Measurements from ENCODE around the gene NPAS4. TPM values are rescaled to one million over a fixed set of nuclear protein-coding genes. Genes with fewer than 3 reads are reported as not detected.

Gene NPAS4
- total and polyA plus RNA-seq, 2 of the 13 experiments (the other 11 are each of a cell fraction or from before 2014, with no cell fraction given), result not detected

- TF ChIP-seq, protein P1, sequence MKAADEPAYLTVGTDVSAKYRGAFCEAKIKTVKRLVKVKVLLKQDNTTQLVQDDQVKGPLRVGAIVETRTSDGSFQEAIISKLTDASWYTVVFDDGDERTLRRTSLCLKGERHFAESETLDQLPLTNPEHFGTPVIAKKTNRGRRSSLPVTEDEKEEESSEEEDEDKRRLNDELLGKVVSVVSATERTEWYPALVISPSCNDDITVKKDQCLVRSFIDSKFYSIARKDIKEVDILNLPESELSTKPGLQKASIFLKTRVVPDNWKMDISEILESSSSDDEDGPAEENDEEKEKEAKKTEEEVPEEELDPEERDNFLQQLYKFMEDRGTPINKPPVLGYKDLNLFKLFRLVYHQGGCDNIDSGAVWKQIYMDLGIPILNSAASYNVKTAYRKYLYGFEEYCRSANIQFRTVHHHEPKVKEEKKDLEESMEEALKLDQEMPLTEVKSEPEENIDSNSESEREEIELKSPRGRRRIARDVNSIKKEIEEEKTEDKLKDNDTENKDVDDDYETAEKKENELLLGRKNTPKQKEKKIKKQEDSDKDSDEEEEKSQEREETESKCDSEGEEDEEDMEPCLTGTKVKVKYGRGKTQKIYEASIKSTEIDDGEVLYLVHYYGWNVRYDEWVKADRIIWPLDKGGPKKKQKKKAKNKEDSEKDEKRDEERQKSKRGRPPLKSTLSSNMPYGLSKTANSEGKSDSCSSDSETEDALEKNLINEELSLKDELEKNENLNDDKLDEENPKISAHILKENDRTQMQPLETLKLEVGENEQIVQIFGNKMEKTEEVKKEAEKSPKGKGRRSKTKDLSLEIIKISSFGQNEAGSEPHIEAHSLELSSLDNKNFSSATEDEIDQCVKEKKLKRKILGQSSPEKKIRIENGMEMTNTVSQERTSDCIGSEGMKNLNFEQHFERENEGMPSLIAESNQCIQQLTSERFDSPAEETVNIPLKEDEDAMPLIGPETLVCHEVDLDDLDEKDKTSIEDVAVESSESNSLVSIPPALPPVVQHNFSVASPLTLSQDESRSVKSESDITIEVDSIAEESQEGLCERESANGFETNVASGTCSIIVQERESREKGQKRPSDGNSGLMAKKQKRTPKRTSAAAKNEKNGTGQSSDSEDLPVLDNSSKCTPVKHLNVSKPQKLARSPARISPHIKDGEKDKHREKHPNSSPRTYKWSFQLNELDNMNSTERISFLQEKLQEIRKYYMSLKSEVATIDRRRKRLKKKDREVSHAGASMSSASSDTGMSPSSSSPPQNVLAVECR (CRISPR knock-in tag; IDR thresholded peaks at IDR 0.05; ENCODE audit: borderline replicate concordance), result 0 out of 2 replicates have a peak, but pooled peaks have one; percentile 45
- TF ChIP-seq, protein P2, sequence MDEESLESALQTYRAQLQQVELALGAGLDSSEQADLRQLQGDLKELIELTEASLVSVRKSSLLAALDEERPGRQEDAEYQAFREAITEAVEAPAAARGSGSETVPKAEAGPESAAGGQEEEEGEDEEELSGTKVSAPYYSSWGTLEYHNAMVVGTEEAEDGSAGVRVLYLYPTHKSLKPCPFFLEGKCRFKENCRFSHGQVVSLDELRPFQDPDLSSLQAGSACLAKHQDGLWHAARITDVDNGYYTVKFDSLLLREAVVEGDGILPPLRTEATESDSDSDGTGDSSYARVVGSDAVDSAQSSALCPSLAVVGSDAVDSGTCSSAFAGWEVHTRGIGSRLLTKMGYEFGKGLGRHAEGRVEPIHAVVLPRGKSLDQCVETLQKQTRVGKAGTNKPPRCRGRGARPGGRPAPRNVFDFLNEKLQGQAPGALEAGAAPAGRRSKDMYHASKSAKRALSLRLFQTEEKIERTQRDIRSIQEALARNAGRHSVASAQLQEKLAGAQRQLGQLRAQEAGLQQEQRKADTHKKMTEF (CRISPR knock-in tag; IDR thresholded peaks at IDR 0.05), result peak; percentile 54; the same call in 1 of the 2 replicates
- peak; percentile 23; the same call in 1 of the 2 replicates for TF ChIP-seq THAP11 (CRISPR knock-in tag; IDR thresholded peaks at IDR 0.05)
- peak; percentile 49 for TF ChIP-seq SRSF1 (optimal IDR thresholded peaks at IDR 0.05; ENCODE audit: low read depth, low read length)
- TF ChIP-seq ZNF331 (CRISPR knock-in tag; IDR thresholded peaks at IDR 0.05), result peak; percentile 11; the same call in 1 of the 2 replicates
- TF ChIP-seq SIX4 (CRISPR knock-in tag; IDR thresholded peaks at IDR 0.05), result peak; percentile 84
- no peak for TF ChIP-seq ZSCAN21 (CRISPR knock-in tag; IDR thresholded peaks at IDR 0.05; ENCODE audit: borderline replicate concordance)
- TF ChIP-seq ZBTB7B (CRISPR knock-in tag; IDR thresholded peaks at IDR 0.05), result peak; percentile 72
- no peak for TF ChIP-seq RFX5 (IDR thresholded peaks at IDR 0.05; ENCODE audit: low read depth, low read length)
- TF ChIP-seq, protein P3, sequence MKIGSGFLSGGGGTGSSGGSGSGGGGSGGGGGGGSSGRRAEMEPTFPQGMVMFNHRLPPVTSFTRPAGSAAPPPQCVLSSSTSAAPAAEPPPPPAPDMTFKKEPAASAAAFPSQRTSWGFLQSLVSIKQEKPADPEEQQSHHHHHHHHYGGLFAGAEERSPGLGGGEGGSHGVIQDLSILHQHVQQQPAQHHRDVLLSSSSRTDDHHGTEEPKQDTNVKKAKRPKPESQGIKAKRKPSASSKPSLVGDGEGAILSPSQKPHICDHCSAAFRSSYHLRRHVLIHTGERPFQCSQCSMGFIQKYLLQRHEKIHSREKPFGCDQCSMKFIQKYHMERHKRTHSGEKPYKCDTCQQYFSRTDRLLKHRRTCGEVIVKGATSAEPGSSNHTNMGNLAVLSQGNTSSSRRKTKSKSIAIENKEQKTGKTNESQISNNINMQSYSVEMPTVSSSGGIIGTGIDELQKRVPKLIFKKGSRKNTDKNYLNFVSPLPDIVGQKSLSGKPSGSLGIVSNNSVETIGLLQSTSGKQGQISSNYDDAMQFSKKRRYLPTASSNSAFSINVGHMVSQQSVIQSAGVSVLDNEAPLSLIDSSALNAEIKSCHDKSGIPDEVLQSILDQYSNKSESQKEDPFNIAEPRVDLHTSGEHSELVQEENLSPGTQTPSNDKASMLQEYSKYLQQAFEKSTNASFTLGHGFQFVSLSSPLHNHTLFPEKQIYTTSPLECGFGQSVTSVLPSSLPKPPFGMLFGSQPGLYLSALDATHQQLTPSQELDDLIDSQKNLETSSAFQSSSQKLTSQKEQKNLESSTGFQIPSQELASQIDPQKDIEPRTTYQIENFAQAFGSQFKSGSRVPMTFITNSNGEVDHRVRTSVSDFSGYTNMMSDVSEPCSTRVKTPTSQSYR (CRISPR knock-in tag; IDR thresholded peaks at IDR 0.05; ENCODE audit: borderline replicate concordance), result peak; percentile 35; the same call in 1 of the 2 replicates
- TF ChIP-seq KLF16 (CRISPR knock-in tag; IDR thresholded peaks at IDR 0.05), result peak in 1 of 2 experiments; percentile 43; a peak in 1 of 4 replicates
These were observed 49.0 kb upstream of the NPAS4 start, which contains the start of gene SLC29A2 (continued) for GRCh38 chr11:66371627-66372415.

All from HepG2 (cell line).